T-cell (primary cell): ENCODE measurements around the gene PRDM11. TPM values are rescaled to one million over a fixed set of nuclear protein-coding genes. Genes with fewer than 3 reads are reported as not detected.

ENCODE experiments used
- ATAC-seq, 4 experiments: fragments of 200-7000 bp in 3 of 4; fragments of 150-1000 bp in 1 of 4; cut with Tn5 transposase; replicated peaks in 1 of 4; 1 replicate in 3 of 4; 2 replicates in 1 of 4; pipeline ENCODE4 v1.10.0; 2021; ENCODE audit warnings: moderate library complexity in 3 of 4, mild to moderate bottlenecking in 2 of 4, moderate number of reproducible peaks in 1 of 4
- CTCF ChIA-PET, 2 donors: fragments of 300-600 bp; sonication (Branson Sonifier 250); formaldehyde crosslinking; loops; one replicate each; lab custom pipeline; 2022; ENCODE audit warnings: antibody characterized with exemption in 2 of 2; lab: Charles Lee
- POLR2A ChIA-PET, 2 donors: fragments of 300-600 bp; sonication (Branson Sonifier 250); formaldehyde crosslinking; loops; one replicate each; lab custom pipeline; 2022; ENCODE audit warnings: antibody characterized with exemption in 2 of 2; lab: Charles Lee
- DNase-seq, 35 experiments: peaks; one replicate each; pipeline versions ENCODE4 v3.0.0 to v3.0.0-alpha.2; 2013 to 2023
- H3K27ac ChIP-seq: one replicate; pipeline ENCODE4 v1.5.1; 2013; ENCODE audit warnings: low read length
- H3K27me3 ChIP-seq, 2 experiments: replicated peaks in 1 of 2; 1 replicate in 1 of 2; 2 replicates in 1 of 2; pipeline versions ENCODE4 v1.6.1 to v1.7.0; 2013; ENCODE audit warnings: low read length in 1 of 2, mixed read lengths in 1 of 2; ENCODE audit not compliant: control insufficient read depth in 2 of 2, insufficient read depth in 2 of 2; ENCODE audit errors: extremely low read depth in 1 of 2
- H3K36me3 ChIP-seq, 2 donors: 1 replicate in 1 of 2; 2 replicates in 1 of 2; pipeline versions ENCODE4 v1.6.1 to v1.7.0; 2013; ENCODE audit warnings: low read length in 1 of 2; ENCODE audit not compliant: control insufficient read depth in 2 of 2, insufficient read depth in 1 of 2; ENCODE audit errors: extremely low read depth in 1 of 2
- H3K4me1 ChIP-seq, 2 experiments: 1 replicate in 1 of 2; 2 replicates in 1 of 2; pipeline versions ENCODE4 v1.6.1 to v1.7.0; 2013; ENCODE audit warnings: low read length in 2 of 2, mixed read lengths in 1 of 2; ENCODE audit not compliant: insufficient read depth in 2 of 2, control insufficient read depth in 1 of 2; ENCODE audit errors: extremely low read depth in 1 of 2
- H3K4me3 ChIP-seq, 2 donors: 1 replicate in 1 of 2; 2 replicates in 1 of 2; pipeline versions ENCODE4 v1.5.1 to v1.7.0; 2013; ENCODE audit warnings: mild to moderate bottlenecking in 2 of 2, low read length in 1 of 2, moderate library complexity in 1 of 2; ENCODE audit not compliant: control insufficient read depth in 1 of 2; ENCODE audit errors: extremely low read depth in 1 of 2
- H3K9me3 ChIP-seq: 2 replicates; pipeline ENCODE4 v1.7.0; 2013
- H3K27ac Mint-ChIP-seq, 2 donors: one replicate each; pipeline ENCODE4 v1.8.0; 2020 to 2021; ENCODE audit warnings: mild to moderate bottlenecking in 2 of 2, mixed read lengths in 2 of 2
- H3K27me3 Mint-ChIP-seq, 2 donors: one replicate each; pipeline ENCODE4 v1.8.0; 2021 to 2022; ENCODE audit warnings: mixed read lengths in 2 of 2
- H3K36me3 Mint-ChIP-seq: one replicate; pipeline ENCODE4 v1.8.0; 2021; ENCODE audit warnings: mixed read lengths
- H3K4me1 Mint-ChIP-seq, 3 donors: one replicate each; pipeline ENCODE4 v1.8.0; 2020 to 2022; ENCODE audit warnings: mixed read lengths in 3 of 3, mild to moderate bottlenecking in 1 of 3
- H3K4me3 Mint-ChIP-seq, 3 donors: one replicate each; pipeline ENCODE4 v1.8.0; 2020 to 2022; ENCODE audit warnings: mild to moderate bottlenecking in 3 of 3, mixed read lengths in 3 of 3, moderate library complexity in 3 of 3
- H3K9me3 Mint-ChIP-seq, 3 donors: one replicate each; pipeline ENCODE4 v1.8.0; 2020 to 2022; ENCODE audit warnings: mixed read lengths in 3 of 3
- WGBS: methylation state at CpG from one replicate; pipeline ENCODE4 v1.1.5; 2013; ENCODE audit warnings: missing lambda C conversion rate; ENCODE audit not compliant: insufficient coverage; 5-methylcytosine and 5-hydroxymethylcytosine counted together
- total RNA-seq, 35 experiments: library from RNA in 6 of 35; stranded (reverse) in 6 of 35; fragments of 120-200 nt in 1 of 35; gene quantifications; one replicate each; pipeline versions ENCODE4 v1.2.1 to v1.2.4 and lab custom pipeline; 2013 to 2026

The PRDM11 gene
- total RNA-seq: 10 to 100 TPM in 3 of 5 donors, 1 to 10 TPM in 2; 8.7 to 12.5 (median 10.6) TPM
- 6.9 TPM for total RNA-seq (2013)
- total RNA-seq (lab: John Stamatoyannopoulos, UW): 7.0 to 22.1 (median 12.9) reads per million in 29 experiments

- no peaks in the 10 kb centered on the region for H3K9me3 ChIP-seq
- H3K36me3 ChIP-seq: no peaks in the 10 kb centered on the region
- ATAC-seq: peak; percentile 35 to 58 (median 46)
- Mint-ChIP-seq H3K4me3 (peak within 1 kb of the TSS; percentile 87 to 91 (median 89)), H3K27ac (peak within 1 kb of the TSS; percentile 88 to 89), H3K27me3 (peaks cover 1 to 5% of the 10 kb centered on the region in 2 donors), H3K9me3 (no peaks in the 10 kb centered on the region), H3K4me1 (peaks cover 33 to 49% (median 37%) of the 10 kb centered on the region in 3 donors), H3K36me3 (no peaks in the 10 kb centered on the region)
- H3K4me1 ChIP-seq: peaks cover 9 to 23% of the 10 kb centered on the region in 2 experiments
- CTCF ChIA-PET: interaction anchor here in 1 of 2 donors (0.9 kb wide), 1 partner anchor 36 kb away, joined by 3 read pairs; no protein-coding TSS in a partner anchor
- POLR2A ChIA-PET: no interaction called here
- 1% methylated on average over 78 of the region's 93 CpGs for WGBS
- H3K27ac ChIP-seq: peak within 1 kb of the TSS; percentile 94
- H3K27me3 ChIP-seq: peaks cover 0 to 28% of the 10 kb centered on the region in 2 experiments
- H3K4me3 ChIP-seq: peak within 1 kb of the TSS; percentile 74 to 84
- DNase-seq: peak in 24 of 35 experiments; percentile 7 to 75 (median 26)
These were observed at the start of gene PRDM11 for GRCh38 chr11:45146072-45147016. Gene PRDM11 (plus strand): TSS chr11:45146639. CDS start chr11:45181767, 35,128 bp downstream.

DNA sequence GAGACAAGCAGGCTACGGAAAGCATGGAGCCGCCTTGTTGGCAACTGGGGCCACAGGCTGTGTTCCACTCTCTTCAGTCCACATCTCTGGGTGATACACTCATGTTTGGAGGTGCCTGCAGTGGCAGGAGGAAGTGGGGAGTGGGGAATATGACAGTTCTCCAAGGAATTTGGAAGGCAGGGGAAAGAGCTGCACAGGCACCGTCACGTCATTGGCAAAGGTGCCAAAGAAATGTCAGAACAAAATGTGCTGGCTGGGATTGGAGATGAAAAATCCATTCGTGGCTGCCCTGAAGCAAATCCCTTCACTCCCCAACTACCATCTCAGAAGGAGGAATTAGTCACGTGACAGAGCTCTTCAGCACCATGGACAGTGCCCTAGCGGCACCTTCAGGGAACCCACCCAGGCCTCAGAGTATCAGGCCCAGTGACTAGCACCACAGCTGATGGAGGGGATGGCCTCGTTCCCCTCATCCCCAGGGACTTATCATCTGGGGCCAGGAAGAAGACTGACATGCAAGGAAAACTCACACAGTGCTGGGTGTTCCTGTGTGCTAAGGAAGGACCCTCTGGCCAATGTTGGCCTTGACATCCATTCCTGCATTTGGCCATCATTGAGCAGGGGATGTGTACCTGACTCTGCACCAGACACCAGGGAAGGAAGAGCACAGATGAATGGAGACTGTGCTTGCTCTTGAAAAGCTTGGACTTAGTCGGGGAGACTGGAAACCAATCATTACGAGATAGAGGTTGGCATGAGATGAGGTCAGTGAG, 48.5 kb upstream of the PRDM11 start:
- no peaks in the 10 kb centered on the region for H3K36me3 ChIP-seq
- Mint-ChIP-seq H3K36me3 (no peaks in the 10 kb centered on the region), H3K27me3 (peaks cover 3 to 4% of the 10 kb centered on the region in 2 donors), H3K27ac (peak overlapping the region in 1 of 2 donors; percentile 53), H3K4me1 (peaks cover 18 to 44% (median 18%) of the 10 kb centered on the region in 3 donors), H3K4me3 (no peak overlapping the region), H3K9me3 (no peaks in the 10 kb centered on the region)
- WGBS: 63% methylated on average over 5 of the region's 10 CpGs
- peaks cover 0 to 33% of the 10 kb centered on the region in 2 experiments for H3K4me1 ChIP-seq
- no peaks in the 10 kb centered on the region for H3K9me3 ChIP-seq
- no peak overlapping the region for H3K4me3 ChIP-seq
- peaks cover 0 to 4% of the 10 kb centered on the region in 2 experiments for H3K27me3 ChIP-seq
- ChIA-PET CTCF (interaction anchor here (0.6 to 1.3 kb wide), 6 partner anchors 10 to 1198 kb away, joined by 3 to 9 read pairs (median 3); no protein-coding TSS in a partner anchor), POLR2A (no interaction called here)
- no peak overlapping the region for H3K27ac ChIP-seq
- ATAC-seq (no peak), DNase-seq (peak in 15 of 35 experiments; percentile 15 to 61 (median 38))

GRCh38 chr11:45098929-45099328, 47.5 kb upstream of the PRDM11 start:
- H3K27me3 Mint-ChIP-seq: peaks cover 3 to 4% of the 10 kb centered on the region in 2 donors
- no peaks in the 10 kb centered on the region for H3K36me3 ChIP-seq
- H3K4me1 ChIP-seq: peaks cover 0 to 27% of the 10 kb centered on the region in 2 experiments
- no peaks in the 10 kb centered on the region for H3K36me3 Mint-ChIP-seq
- no peak overlapping the region for H3K4me3 Mint-ChIP-seq
- H3K9me3 ChIP-seq: no peaks in the 10 kb centered on the region
- 87% methylated on average over 4 of the region's 6 CpGs for WGBS
- H3K4me1 Mint-ChIP-seq: peaks cover 12 to 39% (median 15%) of the 10 kb centered on the region in 3 donors
- no peak for DNase-seq
- no peak for ATAC-seq
- no peaks in the 10 kb centered on the region for H3K9me3 Mint-ChIP-seq
- POLR2A ChIA-PET: no interaction called here
- H3K27ac Mint-ChIP-seq: no peak overlapping the region
- CTCF ChIA-PET: interaction anchor here (1.0 to 9.8 kb wide), 3 partner anchors 161 to 163 kb away, joined by 3 to 179 read pairs (median 7); no protein-coding TSS in a partner anchor
- no peak overlapping the region for H3K4me3 ChIP-seq
- no peak overlapping the region for H3K27ac ChIP-seq
- H3K27me3 ChIP-seq: peaks cover 0 to 4% of the 10 kb centered on the region in 2 experiments

GRCh38 chr11:45100339-45100738, 46.1 kb upstream of the PRDM11 start:
- DNase-seq (no peak), ATAC-seq (peak in 1 of 4 experiments; percentile 42)
- H3K36me3 Mint-ChIP-seq: no peaks in the 10 kb centered on the region
- H3K27ac ChIP-seq: no peak overlapping the region
- H3K36me3 ChIP-seq: no peaks in the 10 kb centered on the region
- peaks cover 12 to 33% (median 14%) of the 10 kb centered on the region in 3 donors for H3K4me1 Mint-ChIP-seq
- no peak overlapping the region for H3K4me3 Mint-ChIP-seq
- H3K9me3 ChIP-seq: no peaks in the 10 kb centered on the region
- H3K27me3 ChIP-seq: peaks cover 0 to 11% of the 10 kb centered on the region in 2 experiments
- WGBS: no CpG with 5 or more reads among the region's 2 CpGs
- CTCF ChIA-PET: interaction anchor here (0.6 to 9.8 kb wide), 8 partner anchors 20 to 223 kb away, joined by 3 to 179 read pairs (median 5); no protein-coding TSS in a partner anchor
- peaks cover 0 to 15% of the 10 kb centered on the region in 2 experiments for H3K4me1 ChIP-seq
- H3K27me3 Mint-ChIP-seq: peaks cover 3 to 4% of the 10 kb centered on the region in 2 donors
- peak overlapping the region in 1 of 2 donors; percentile 84 for H3K27ac Mint-ChIP-seq
- POLR2A ChIA-PET: interaction anchor here in 1 of 2 donors (0.6 kb wide), 1 partner anchor 332 kb away, joined by 12 read pairs; no protein-coding TSS in a partner anchor
- H3K4me3 ChIP-seq: no peak overlapping the region
- H3K9me3 Mint-ChIP-seq: no peaks in the 10 kb centered on the region

GRCh38 chr11:45102361-45102809, 44.1 kb upstream of the PRDM11 start:
- POLR2A ChIA-PET: no interaction called here
- Histone ChIP-seq H3K4me3 (no peak overlapping the region), H3K9me3 (no peaks in the 10 kb centered on the region), H3K36me3 (no peaks in the 10 kb centered on the region), H3K27ac (peak overlapping the region; percentile 58), H3K4me1 (peaks cover 0 to 18% of the 10 kb centered on the region in 2 experiments), H3K27me3 (peaks cover 0 to 25% of the 10 kb centered on the region in 2 experiments)
- H3K27ac Mint-ChIP-seq: peak overlapping the region; percentile 18 to 56
- H3K4me3 Mint-ChIP-seq: peak overlapping the region in 2 of 3 donors; percentile 4 to 77
- peak in 2 of 4 experiments; percentile 9 to 12 for ATAC-seq
- WGBS: 41% methylated on average over 7 of the region's 8 CpGs
- DNase-seq: no peak
- CTCF ChIA-PET: interaction anchor here (0.6 to 9.8 kb wide), 12 partner anchors 9 to 519 kb away, joined by 3 to 179 read pairs (median 4); no protein-coding TSS in a partner anchor
- no peaks in the 10 kb centered on the region for H3K9me3 Mint-ChIP-seq
- peaks cover 12 to 32% (median 14%) of the 10 kb centered on the region in 3 donors for H3K4me1 Mint-ChIP-seq
- H3K27me3 Mint-ChIP-seq: peaks cover 0 to 4% of the 10 kb centered on the region in 2 donors
- H3K36me3 Mint-ChIP-seq: no peaks in the 10 kb centered on the region
